Hepatocyte (in vitro differentiated cells): ENCODE results near the gene TNFRSF12A.

Experiments used
- EZH2phosphoT487 ChIP-seq: fragments of 200-600 bp; sonication (generic); IDR thresholded peaks from one replicate; pipeline ENCODE4 v1.6.1; 2018; ENCODE audit warnings: antibody characterized with exemption, mild to moderate bottlenecking, low read depth, moderate library complexity; ENCODE audit not compliant: unreplicated experiment, severe bottlenecking
- TF ChIP-seq, protein P1 (sequence below): fragments of 200-600 bp; sonication (generic); IDR thresholded peaks from 2 replicates; pipeline ENCODE4 v1.5.1; 2016; ENCODE audit warnings: antibody characterized with exemption, mild to moderate bottlenecking; ENCODE audit not compliant: poor library complexity

DNA sequence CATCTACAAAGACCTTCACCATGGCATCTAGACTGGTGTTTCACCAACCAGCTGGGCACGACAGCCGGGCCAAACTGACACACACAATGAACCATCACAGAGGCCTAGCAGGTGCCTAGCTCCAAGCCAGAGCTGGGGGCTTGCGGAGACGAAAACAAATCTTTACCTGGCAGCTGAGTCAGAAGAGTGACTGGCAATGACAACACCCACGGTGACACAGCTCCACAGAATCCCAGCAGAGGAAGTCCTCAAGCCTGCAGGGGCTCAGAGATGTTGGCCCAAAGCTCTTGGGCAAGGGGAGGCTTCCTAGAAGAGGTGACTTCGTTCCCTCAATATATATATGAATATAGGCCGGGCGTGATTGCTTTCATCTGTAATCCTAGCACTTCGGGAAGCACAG, 31.3 kb downstream of the TNFRSF12A start:
- TF ChIP-seq EZH2phosphoT487: no peak
- TF ChIP-seq, protein P1, sequence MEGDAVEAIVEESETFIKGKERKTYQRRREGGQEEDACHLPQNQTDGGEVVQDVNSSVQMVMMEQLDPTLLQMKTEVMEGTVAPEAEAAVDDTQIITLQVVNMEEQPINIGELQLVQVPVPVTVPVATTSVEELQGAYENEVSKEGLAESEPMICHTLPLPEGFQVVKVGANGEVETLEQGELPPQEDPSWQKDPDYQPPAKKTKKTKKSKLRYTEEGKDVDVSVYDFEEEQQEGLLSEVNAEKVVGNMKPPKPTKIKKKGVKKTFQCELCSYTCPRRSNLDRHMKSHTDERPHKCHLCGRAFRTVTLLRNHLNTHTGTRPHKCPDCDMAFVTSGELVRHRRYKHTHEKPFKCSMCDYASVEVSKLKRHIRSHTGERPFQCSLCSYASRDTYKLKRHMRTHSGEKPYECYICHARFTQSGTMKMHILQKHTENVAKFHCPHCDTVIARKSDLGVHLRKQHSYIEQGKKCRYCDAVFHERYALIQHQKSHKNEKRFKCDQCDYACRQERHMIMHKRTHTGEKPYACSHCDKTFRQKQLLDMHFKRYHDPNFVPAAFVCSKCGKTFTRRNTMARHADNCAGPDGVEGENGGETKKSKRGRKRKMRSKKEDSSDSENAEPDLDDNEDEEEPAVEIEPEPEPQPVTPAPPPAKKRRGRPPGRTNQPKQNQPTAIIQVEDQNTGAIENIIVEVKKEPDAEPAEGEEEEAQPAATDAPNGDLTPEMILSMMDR: no peak
